Neural progenitor cell (in vitro differentiated cells): Measurements from ENCODE around the gene LY6G5C. TPM values are rescaled to one million over a fixed set of nuclear protein-coding genes. Genes with fewer than 3 reads are reported as not detected.

Source experiments
- DNase-seq: peaks from one replicate; pipeline ENCODE4 v3.0.0-alpha.2; 2016; ENCODE audit warnings: low spot score
- H2AFZ ChIP-seq: fragments of 200-600 bp; sonication (generic); replicated peaks from 2 replicates; pipeline ENCODE4 v1.6.1; 2016; ENCODE audit warnings: antibody characterized with exemption
- H3F3A ChIP-seq: fragments of 200-600 bp; sonication (generic); 2 replicates; pipeline ENCODE4 v1.6.1; 2016; ENCODE audit warnings: antibody characterized with exemption, low read depth
- H3K27ac ChIP-seq: fragments of 200-600 bp; sonication (generic); 2 replicates; pipeline ENCODE4 v1.5.1; 2016; ENCODE audit warnings: mild to moderate bottlenecking
- H3K27me3 ChIP-seq: fragments of 200-600 bp; sonication (generic); 2 replicates; pipeline ENCODE4 v1.6.1; 2016; ENCODE audit warnings: mild to moderate bottlenecking, moderate library complexity
- H3K36me3 ChIP-seq: fragments of 200-600 bp; sonication (generic); 2 replicates; pipeline ENCODE4 v1.5.1; 2016
- H3K4me1 ChIP-seq: fragments of 200-600 bp; sonication (generic); 2 replicates; pipeline ENCODE4 v1.6.1; 2016; ENCODE audit warnings: mixed run types
- H3K4me2 ChIP-seq: fragments of 200-600 bp; sonication (generic); 2 replicates; pipeline ENCODE4 v1.6.1; 2016
- H3K4me3 ChIP-seq: fragments of 200-600 bp; sonication (generic); 2 replicates; pipeline ENCODE4 v1.5.1; 2016
- H3K79me2 ChIP-seq: fragments of 200-600 bp; sonication (generic); 2 replicates; pipeline ENCODE4 v1.6.1; 2016; ENCODE audit warnings: low read depth
- H3K9ac ChIP-seq: fragments of 200-600 bp; sonication (generic); 2 replicates; pipeline ENCODE4 v1.6.1; 2016
- H3K9me3 ChIP-seq: fragments of 200-600 bp; sonication (generic); 2 replicates; pipeline ENCODE4 v1.5.1; 2016; ENCODE audit warnings: low read depth
- H4K20me1 ChIP-seq: fragments of 200-600 bp; sonication (generic); 2 replicates; pipeline ENCODE4 v1.6.1; 2016; ENCODE audit warnings: low read depth
- H3K27ac Mint-ChIP-seq: 3 replicates; pipeline ENCODE4 v1.8.0; 2021; ENCODE audit warnings: mixed read lengths
- H3K27me3 Mint-ChIP-seq: 2 replicates; pipeline ENCODE4 v1.8.0; 2022; ENCODE audit warnings: low read depth, mild to moderate bottlenecking, inconsistent platforms, moderate library complexity, mixed read lengths; ENCODE audit not compliant: insufficient read depth
- H3K36me3 Mint-ChIP-seq: 3 replicates; pipeline ENCODE4 v1.8.0; 2021; ENCODE audit warnings: mixed read lengths
- H3K4me1 Mint-ChIP-seq: 3 replicates; pipeline ENCODE4 v1.8.0; 2021; ENCODE audit warnings: mixed read lengths
- H3K4me3 Mint-ChIP-seq: 3 replicates; pipeline ENCODE4 v1.8.0; 2021; ENCODE audit warnings: mild to moderate bottlenecking, moderate library complexity, mixed read lengths
- H3K9me3 Mint-ChIP-seq: 3 replicates; pipeline ENCODE4 v1.8.0; 2020; ENCODE audit warnings: mixed read lengths
- CTCF ChIP-seq: fragments of 200-600 bp; sonication (generic); IDR thresholded peaks from 2 replicates; pipeline ENCODE4 v1.5.1; 2017; ENCODE audit warnings: antibody characterized with exemption, mild to moderate bottlenecking
- EZH2 ChIP-seq: fragments of 200-600 bp; sonication (generic); IDR thresholded peaks from 2 replicates; pipeline ENCODE4 v1.6.1; 2017; ENCODE audit warnings: antibody characterized with exemption, mild to moderate bottlenecking, moderate library complexity
- EZH2phosphoT487 ChIP-seq: fragments of 200-600 bp; sonication (generic); IDR thresholded peaks from 2 replicates; pipeline ENCODE4 v1.6.1; 2017; ENCODE audit warnings: antibody characterized with exemption
- total RNA-seq: library from RNA; depleted of rRNA; stranded (reverse); fragments of >200 nt; gene quantifications from 2 replicates; pipeline ENCODE4 v1.2.3, GENCODE V29; 2015; ENCODE audit warnings: low replicate concordance

Gene LY6G5C
- total RNA-seq, 1 donor from 2014 or later = not detected

GRCh38 chr6:31725502-31726350 lies 44.9 kb upstream of the LY6G5C start:
- Histone ChIP-seq H4K20me1 (peaks cover 22% of the 10 kb centered on the region), H3K27ac (no peak overlapping the region), H3F3A (peaks cover 34% of the 10 kb centered on the region), H2AFZ (no peak overlapping the region), H3K27me3 (no peaks in the 10 kb centered on the region), H3K36me3 (no peaks in the 10 kb centered on the region), H3K4me1 (peaks cover 7% of the 10 kb centered on the region), H3K4me2 (no peak overlapping the region), H3K9me3 (no peaks in the 10 kb centered on the region), H3K9ac (no peak overlapping the region), H3K4me3 (no peak overlapping the region), H3K79me2 (peaks cover 19% of the 10 kb centered on the region)
- no peak for TF ChIP-seq EZH2phosphoT487
- H3K4me1 Mint-ChIP-seq = peaks cover 35% of the 10 kb centered on the region
- peak overlapping the region; percentile 38 for H3K4me3 Mint-ChIP-seq
- no peaks in the 10 kb centered on the region for H3K9me3 Mint-ChIP-seq
- H3K36me3 Mint-ChIP-seq = peaks cover 38% of the 10 kb centered on the region
- no peak overlapping the region for H3K27ac Mint-ChIP-seq
- H3K27me3 Mint-ChIP-seq = peaks cover 15% of the 10 kb centered on the region
- no peak for DNase-seq

GRCh38 chr6:31723980-31724691 lies 43.3 kb upstream of the LY6G5C start:
- Mint-ChIP-seq H3K27me3 (peaks cover 15% of the 10 kb centered on the region), H3K36me3 (peaks cover 32% of the 10 kb centered on the region), H3K27ac (peak overlapping the region; percentile 72), H3K9me3 (no peaks in the 10 kb centered on the region), H3K4me3 (no peak overlapping the region), H3K4me1 (peaks cover 27% of the 10 kb centered on the region)
- H3K27me3 ChIP-seq = no peaks in the 10 kb centered on the region
- DNase-seq = no peak
- H3F3A ChIP-seq = peaks cover 20% of the 10 kb centered on the region
- H4K20me1 ChIP-seq = peaks cover 17% of the 10 kb centered on the region
- TF ChIP-seq EZH2phosphoT487 (no peak), EZH2 (no peak), CTCF (no peak)
- no peak overlapping the region for H3K9ac ChIP-seq
- no peaks in the 10 kb centered on the region for H3K9me3 ChIP-seq
- peaks cover 18% of the 10 kb centered on the region for H3K79me2 ChIP-seq
- no peak overlapping the region for H3K27ac ChIP-seq
- no peak overlapping the region for H2AFZ ChIP-seq
- H3K4me1 ChIP-seq = peaks cover 7% of the 10 kb centered on the region
- H3K4me2 ChIP-seq = no peak overlapping the region
- H3K36me3 ChIP-seq = no peaks in the 10 kb centered on the region
- no peak overlapping the region for H3K4me3 ChIP-seq

GRCh38 chr6:31723245-31723979 lies 42.5 kb upstream of the LY6G5C start, which contains the start of gene MPIG6B:
MPIG6B (plus strand) TSS chr6:31723373; CDS start chr6:31723384, 11 bp downstream.
- no peak for DNase-seq
- Histone ChIP-seq H3K36me3 (no peaks in the 10 kb centered on the region), H3K27me3 (no peaks in the 10 kb centered on the region), H3K27ac (no peak within 1 kb of the TSS), H4K20me1 (peaks cover 10% of the 10 kb centered on the region), H2AFZ (no peak within 1 kb of the TSS), H3F3A (peaks cover 17% of the 10 kb centered on the region), H3K9me3 (no peaks in the 10 kb centered on the region), H3K79me2 (peaks cover 10% of the 10 kb centered on the region), H3K4me2 (no peak within 1 kb of the TSS), H3K4me3 (no peak within 1 kb of the TSS), H3K9ac (no peak within 1 kb of the TSS), H3K4me1 (peaks cover under 1% of the 10 kb centered on the region)
- no peaks in the 10 kb centered on the region for H3K9me3 Mint-ChIP-seq
- peaks cover 15% of the 10 kb centered on the region for H3K27me3 Mint-ChIP-seq
- peak within 1 kb of the TSS; percentile 72 for H3K27ac Mint-ChIP-seq
- peaks cover 27% of the 10 kb centered on the region for H3K36me3 Mint-ChIP-seq
- no peak for TF ChIP-seq EZH2
- TF ChIP-seq CTCF = no peak
- no peak for TF ChIP-seq EZH2phosphoT487
- H3K4me1 Mint-ChIP-seq = peaks cover 19% of the 10 kb centered on the region
- no peak within 1 kb of the TSS for H3K4me3 Mint-ChIP-seq
